Large intestine (tissue), 3 donors: ENCODE measurements around the gene ZNF132. TPM values are rescaled to one million over a fixed set of nuclear protein-coding genes. Genes with fewer than 3 reads are reported as not detected.

Experiments used
- DNase-seq, 2 donors: peaks; one replicate each; pipeline versions ENCODE4 v3.0.0 to v3.0.0-alpha.2; 2013
- H3K27ac ChIP-seq: one replicate; pipeline ENCODE4 v1.5.1; 2013; ENCODE audit warnings: low read length
- H3K27me3 ChIP-seq: 2 replicates; pipeline ENCODE4 v1.6.1; 2013; ENCODE audit warnings: low read length; ENCODE audit not compliant: control insufficient read depth, insufficient read depth
- H3K36me3 ChIP-seq: 2 replicates; pipeline ENCODE4 v1.6.1; 2013; ENCODE audit warnings: low read length; ENCODE audit not compliant: control insufficient read depth, insufficient read depth
- H3K4me1 ChIP-seq: one replicate; pipeline ENCODE4 v1.6.1; 2013; ENCODE audit warnings: low read length; ENCODE audit not compliant: control insufficient read depth, insufficient read depth
- H3K4me3 ChIP-seq: one replicate; pipeline ENCODE4 v1.5.1; 2013; ENCODE audit warnings: low read length
- H3K9me3 ChIP-seq: one replicate; pipeline ENCODE4 v1.6.1; 2013; ENCODE audit warnings: mild to moderate bottlenecking, low read depth, low read length, moderate library complexity; ENCODE audit not compliant: control insufficient read depth
- whole genome bisulfite sequencing: methylation state at CpG from one replicate; pipeline ENCODE4 v1.1.5; 2013; ENCODE audit warnings: low lambda C conversion rate; ENCODE audit not compliant: insufficient coverage; 5-methylcytosine and 5-hydroxymethylcytosine counted together
- polyA plus RNA-seq: library from polyadenylated mRNA; unstranded; fragments of 120-200 nt; gene quantifications from one replicate; pipeline ENCODE4 v1.2.1, GENCODE V29; 2013

The ZNF132 gene
- polyA plus RNA-seq, 1 donor, result 8.0 TPM

GRCh38 chr19:58398087-58398486, 41.9 kb downstream of the ZNF132 start:
- peaks cover 29% of the 10 kb centered on the region for H3K27me3 ChIP-seq
- H3K27ac ChIP-seq, result no peak overlapping the region
- DNase-seq, result no peak
- peaks cover 23% of the 10 kb centered on the region for H3K36me3 ChIP-seq
- H3K4me3 ChIP-seq, result no peak overlapping the region
- H3K9me3 ChIP-seq, result peaks cover 3% of the 10 kb centered on the region
- no CpG with 5 or more reads among the region's 4 CpGs for WGBS
- peaks cover 15% of the 10 kb centered on the region for H3K4me1 ChIP-seq

DNA sequence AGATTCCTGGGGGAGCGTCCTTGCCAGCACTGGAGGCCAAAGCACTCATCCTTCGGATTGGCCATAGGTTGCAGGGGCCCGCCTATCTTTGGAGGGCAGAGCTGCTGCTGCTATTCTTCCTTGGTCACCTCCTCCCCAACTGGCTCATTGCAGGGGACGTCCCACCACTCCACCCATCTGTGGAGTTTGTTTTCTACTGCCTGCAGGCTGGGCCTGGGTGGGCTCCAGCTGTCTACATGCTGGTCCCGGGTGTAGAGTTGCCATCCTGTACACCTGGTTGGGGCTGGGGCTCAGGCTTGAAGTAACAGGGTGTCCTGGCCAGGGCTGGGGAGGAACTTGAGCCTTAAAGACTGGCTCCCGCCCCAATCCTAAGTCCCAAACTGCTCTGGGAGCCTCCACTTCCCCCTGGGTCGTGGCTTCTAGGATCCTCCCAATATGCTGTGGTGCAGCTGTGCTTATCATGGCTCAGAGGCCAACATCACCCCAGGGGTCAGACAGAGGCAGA, 42.4 kb downstream of the ZNF132 start:
- H3K4me3 ChIP-seq, result no peak overlapping the region
- H3K36me3 ChIP-seq, result peaks cover 28% of the 10 kb centered on the region
- H3K27ac ChIP-seq, result no peak overlapping the region
- peaks cover 3% of the 10 kb centered on the region for H3K9me3 ChIP-seq
- no peak for DNase-seq
- peaks cover 15% of the 10 kb centered on the region for H3K4me1 ChIP-seq
- peaks cover 29% of the 10 kb centered on the region for H3K27me3 ChIP-seq
- no CpG with 5 or more reads among the region's 7 CpGs for WGBS

DNA sequence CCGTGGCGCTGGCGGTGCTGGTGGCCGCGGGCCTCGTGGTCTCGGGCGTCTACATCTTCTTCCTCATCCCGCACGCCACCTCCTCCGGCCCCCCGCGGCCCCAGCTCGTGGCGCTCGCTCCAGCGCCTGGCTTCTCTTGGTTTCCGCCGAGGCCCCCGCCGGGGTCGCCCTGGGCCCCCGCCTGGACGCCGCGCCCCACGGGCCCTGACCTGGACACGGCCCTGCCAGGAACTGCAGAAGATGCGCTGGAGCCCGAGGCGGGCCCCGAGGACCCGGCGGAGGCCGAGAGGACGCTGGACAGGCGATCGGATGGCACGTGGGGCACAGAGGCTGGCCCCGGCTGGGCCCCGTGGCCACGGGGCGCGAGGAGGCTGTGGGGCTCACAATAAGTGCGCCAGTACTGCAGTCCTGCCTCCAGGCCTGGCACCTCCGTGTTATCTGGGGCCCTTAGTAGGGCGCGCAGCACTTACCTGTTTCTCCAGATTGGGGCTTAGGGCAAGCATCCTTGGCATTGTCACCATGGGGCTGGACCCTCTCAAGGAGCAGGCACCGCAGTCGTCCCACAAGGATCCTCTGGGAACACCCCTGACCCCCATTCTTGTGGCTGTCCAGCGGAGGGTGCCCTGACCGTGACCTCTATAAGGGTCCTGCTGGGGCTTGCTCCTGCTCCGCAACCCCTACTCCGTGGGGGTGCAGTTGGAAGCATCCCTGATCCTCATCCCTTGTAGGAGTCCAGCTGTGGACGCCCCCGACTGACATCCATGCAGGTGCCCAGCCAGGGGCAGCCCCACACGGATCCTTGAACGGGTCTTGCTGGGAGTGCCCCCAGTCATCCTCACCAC, 43.0 kb downstream of the ZNF132 start:
- DNase-seq, result no peak
- Histone ChIP-seq H3K27me3 (peaks cover 29% of the 10 kb centered on the region), H3K36me3 (peaks cover 34% of the 10 kb centered on the region), H3K4me1 (peaks cover 12% of the 10 kb centered on the region), H3K4me3 (no peak overlapping the region), H3K27ac (no peak overlapping the region), H3K9me3 (peaks cover 3% of the 10 kb centered on the region)
- WGBS, result no CpG with 5 or more reads among the region's 58 CpGs

DNA sequence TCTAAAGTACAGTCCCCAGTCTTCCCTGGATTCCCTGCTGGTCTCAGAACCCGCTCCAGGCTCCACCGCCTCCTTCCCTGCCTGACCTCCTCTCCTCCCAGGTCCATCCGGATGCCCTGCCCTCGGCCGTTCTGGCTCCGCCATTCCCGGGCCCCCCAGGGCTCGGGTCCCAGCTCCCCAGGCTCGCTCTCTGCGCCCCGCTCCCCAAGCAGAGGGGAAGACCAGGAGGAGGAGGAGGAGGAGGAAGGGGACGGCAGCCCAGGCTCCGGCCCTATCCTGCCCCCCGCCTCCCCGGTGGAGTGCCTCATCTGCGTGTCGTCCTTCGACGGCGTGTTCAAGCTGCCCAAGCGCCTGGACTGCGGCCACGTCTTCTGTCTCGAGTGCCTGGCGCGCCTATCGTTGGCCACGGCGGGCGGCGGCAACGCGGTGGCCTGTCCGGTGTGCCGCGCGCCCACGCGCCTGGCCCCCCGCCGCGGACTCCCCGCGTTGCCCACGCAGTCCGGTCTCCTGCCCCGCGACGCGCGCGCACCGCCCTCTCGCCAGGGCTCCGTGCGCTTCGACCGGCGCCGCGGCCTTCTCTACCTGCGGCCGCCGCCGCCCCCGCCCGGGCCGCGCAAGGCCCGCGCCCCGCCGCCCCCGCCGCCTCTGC, 43.9 kb downstream of the ZNF132 start:
- H3K36me3 ChIP-seq, result peaks cover 42% of the 10 kb centered on the region
- H3K9me3 ChIP-seq, result peaks cover 3% of the 10 kb centered on the region
- DNase-seq, result no peak
- H3K27me3 ChIP-seq, result peaks cover 29% of the 10 kb centered on the region
- no CpG with 5 or more reads among the region's 75 CpGs for WGBS
- no peak overlapping the region for H3K27ac ChIP-seq
- peaks cover 11% of the 10 kb centered on the region for H3K4me1 ChIP-seq
- H3K4me3 ChIP-seq, result no peak overlapping the region

DNA sequence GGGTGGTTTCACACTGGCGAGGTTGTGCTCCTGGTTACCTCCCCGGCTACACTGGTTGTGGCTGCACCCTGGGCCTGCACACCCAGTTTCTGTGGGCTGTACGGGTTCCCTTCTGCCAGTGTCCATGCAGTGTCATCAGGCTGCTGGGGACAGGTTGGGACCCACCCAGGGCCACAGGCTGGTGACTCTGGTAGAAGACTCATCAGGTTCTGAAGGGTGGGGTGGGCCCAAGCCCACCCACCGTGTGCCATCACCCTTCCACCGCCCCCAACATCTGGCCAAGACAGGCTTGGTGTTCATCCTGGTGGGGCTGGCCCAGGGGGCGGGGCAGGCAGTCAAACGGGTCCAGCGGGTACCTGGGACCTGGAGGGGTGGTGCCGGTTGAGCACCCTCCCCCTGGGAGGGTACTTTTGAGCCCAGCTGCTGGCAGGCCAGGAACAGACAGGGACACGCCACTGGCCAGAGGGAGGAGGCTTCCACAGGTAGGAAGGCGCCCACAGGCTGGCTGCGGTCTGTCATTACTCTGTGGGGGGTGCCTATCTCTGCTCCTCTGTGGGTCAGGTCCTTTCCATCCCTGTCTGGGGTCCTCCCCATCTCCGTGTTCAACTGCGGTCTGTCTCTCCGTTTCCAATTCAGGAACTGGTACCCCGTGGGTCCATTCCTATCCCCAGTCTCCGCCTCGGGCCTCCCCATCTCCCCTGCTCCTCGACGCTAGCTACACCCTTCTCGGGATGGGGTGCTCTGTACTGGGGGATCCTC, 44.6 kb downstream of the ZNF132 start, which contains the start of gene RNF225:
Gene RNF225, plus strand, starts transcription at position 437 of the 759 bp plus-strand sequence. CDS start 434 bp downstream, outside the sequence.
- WGBS, result no CpG with 5 or more reads among the region's 21 CpGs
- H3K27me3 ChIP-seq, result peaks cover 29% of the 10 kb centered on the region
- H3K4me1 ChIP-seq, result peaks cover 5% of the 10 kb centered on the region
- H3K4me3 ChIP-seq, result no peak within 1 kb of the TSS
- peaks cover 3% of the 10 kb centered on the region for H3K9me3 ChIP-seq
- H3K27ac ChIP-seq, result no peak within 1 kb of the TSS
- peak in 1 of 2 donors; percentile 48 for DNase-seq
- H3K36me3 ChIP-seq, result peaks cover 49% of the 10 kb centered on the region

GRCh38 chr19:58394821-58395219, 45.1 kb downstream of the ZNF132 start:
- H3K36me3 ChIP-seq, result peaks cover 50% of the 10 kb centered on the region
- peaks cover 3% of the 10 kb centered on the region for H3K9me3 ChIP-seq
- H3K27ac ChIP-seq, result no peak overlapping the region
- H3K4me3 ChIP-seq, result no peak overlapping the region
- peaks cover 29% of the 10 kb centered on the region for H3K27me3 ChIP-seq
- peak in 1 of 2 donors; percentile 3 for DNase-seq
- WGBS, result no CpG with 5 or more reads among the region's 3 CpGs
- H3K4me1 ChIP-seq, result peaks cover 3% of the 10 kb centered on the region

- no peak overlapping the region for H3K4me3 ChIP-seq
- peaks cover 3% of the 10 kb centered on the region for H3K4me1 ChIP-seq
- peaks cover 3% of the 10 kb centered on the region for H3K9me3 ChIP-seq
- H3K27me3 ChIP-seq, result peaks cover 29% of the 10 kb centered on the region
- WGBS, result 100% methylated on average over 1 of the region's 4 CpGs
- no peak overlapping the region for H3K27ac ChIP-seq
- H3K36me3 ChIP-seq, result peaks cover 56% of the 10 kb centered on the region
- no peak for DNase-seq
These were observed 46.3 kb downstream of the ZNF132 start for GRCh38 chr19:58393725-58394033.

DNA sequence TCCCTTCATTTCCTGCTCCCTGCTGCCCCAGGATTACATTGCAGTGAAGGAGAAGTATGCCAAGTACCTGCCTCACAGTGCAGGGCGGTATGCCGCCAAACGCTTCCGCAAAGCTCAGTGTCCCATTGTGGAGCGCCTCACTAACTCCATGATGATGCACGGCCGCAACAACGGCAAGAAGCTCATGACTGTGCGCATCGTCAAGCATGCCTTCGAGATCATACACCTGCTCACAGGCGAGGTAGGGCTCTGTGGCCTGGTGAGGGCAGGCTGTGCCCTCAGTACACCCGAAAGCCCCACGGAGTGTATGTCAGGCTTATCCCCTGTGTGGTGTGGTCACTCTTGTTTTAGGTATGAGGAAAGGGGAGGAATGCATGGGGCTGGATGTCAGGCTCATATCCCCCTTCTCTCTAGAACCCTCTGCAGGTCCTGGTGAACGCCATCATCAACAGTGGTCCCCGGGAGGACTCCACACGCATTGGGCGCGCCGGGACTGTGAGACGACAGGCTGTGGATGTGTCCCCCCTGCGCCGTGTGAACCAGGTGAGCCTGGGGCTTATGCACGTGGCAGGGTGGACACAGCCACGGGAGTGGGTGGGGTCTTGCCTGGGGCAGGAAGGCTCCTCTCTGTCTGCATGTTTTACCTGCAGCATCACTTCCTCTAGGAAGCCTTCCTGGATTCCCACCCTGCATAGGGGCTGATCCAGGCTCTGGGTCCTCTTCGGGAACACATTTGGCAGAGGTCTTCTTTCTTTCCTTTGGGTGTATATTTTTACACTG, 46.8 kb downstream of the ZNF132 start:
- Histone ChIP-seq H3K27me3 (peaks cover 26% of the 10 kb centered on the region), H3K9me3 (peaks cover 3% of the 10 kb centered on the region), H3K27ac (no peak overlapping the region), H3K4me1 (peaks cover 6% of the 10 kb centered on the region), H3K36me3 (peaks cover 56% of the 10 kb centered on the region), H3K4me3 (no peak overlapping the region)
- no CpG with 5 or more reads among the region's 26 CpGs for WGBS
- DNase-seq, result peak in 1 of 2 donors; percentile 1

- Histone ChIP-seq H3K9me3 (no peaks in the 10 kb centered on the region), H3K4me3 (peak overlapping the region; percentile 64), H3K27ac (no peak overlapping the region), H3K27me3 (no peaks in the 10 kb centered on the region), H3K36me3 (peaks cover 34% of the 10 kb centered on the region), H3K4me1 (peaks cover 21% of the 10 kb centered on the region)
- peak in 1 of 2 donors; percentile 1 for DNase-seq
- no CpG with 5 or more reads among the region's 3 CpGs for WGBS
These were observed 51.8 kb downstream of the ZNF132 start for GRCh38 chr19:58388175-58388526.
